Activated T-cell treated with anti-CD3 and anti-CD28 coated beads for 48 hours (primary cell): ENCODE data around the gene PMIS2.
"Not testable (repeated sequence)": the region's sequence is repeated elsewhere in the genome, so short reads cannot be mapped to it uniquely, and the experiment has no call there.

Source experiments
- DNase-seq: peaks from one replicate; pipeline ENCODE4 v3.0.0-alpha.2; 2020; ENCODE audit warnings: low read depth

Gene PMIS2

GRCh38 chr19:35595026-35595425 lies 9.1 kb downstream of the PMIS2 start:
- DNase-seq: not testable (repeated sequence)

- no peak for DNase-seq
Measured at GRCh38 chr19:35595928-35596327, 10.0 kb downstream of the PMIS2 start.

- no peak for DNase-seq
Measured at GRCh38 chr19:35596366-35596999, 10.5 kb downstream of the PMIS2 start.

- no peak for DNase-seq
Measured at GRCh38 chr19:35601971-35602370, 16.0 kb downstream of the PMIS2 start.

- not testable (repeated sequence) for DNase-seq
Measured at GRCh38 chr19:35604436-35604835, 18.5 kb downstream of the PMIS2 start.

- DNase-seq: not testable (repeated sequence)
Measured at GRCh38 chr19:35607170-35607569, 21.2 kb downstream of the PMIS2 start.

GRCh38 chr19:35607661-35608060 lies 21.7 kb downstream of the PMIS2 start:
- DNase-seq: no peak

GRCh38 chr19:35608251-35608650 lies 22.3 kb downstream of the PMIS2 start:
- DNase-seq: no peak

GRCh38 chr19:35609851-35610353 lies 23.9 kb downstream of the PMIS2 start:
- no peak for DNase-seq

GRCh38 chr19:35612224-35612558 lies 26.2 kb downstream of the PMIS2 start:
- DNase-seq: no peak

GRCh38 chr19:35612559-35613321 lies 26.8 kb downstream of the PMIS2 start, which contains the start of gene HAUS5:
HAUS5 (plus strand) TSS chr19:35612735; CDS start chr19:35612795, 60 bp downstream.
- DNase-seq: peak; percentile 97

GRCh38 chr19:35613574-35613973 lies 27.6 kb downstream of the PMIS2 start:
- DNase-seq: no peak

- no peak for DNase-seq
Measured at GRCh38 chr19:35615036-35615435, 29.1 kb downstream of the PMIS2 start.

GRCh38 chr19:35618857-35619256 lies 32.9 kb downstream of the PMIS2 start:
- DNase-seq: no peak

- no peak for DNase-seq
Measured at GRCh38 chr19:35619290-35619923, 33.4 kb downstream of the PMIS2 start.

- DNase-seq: no peak
Measured at GRCh38 chr19:35620001-35620400, 34.0 kb downstream of the PMIS2 start.

- no peak for DNase-seq
Measured at GRCh38 chr19:35621708-35622107, 35.7 kb downstream of the PMIS2 start.

GRCh38 chr19:35622750-35623149 lies 36.8 kb downstream of the PMIS2 start:
- no peak for DNase-seq

- no peak for DNase-seq
Measured at GRCh38 chr19:35623327-35624010, 37.5 kb downstream of the PMIS2 start.

- DNase-seq: no peak
Measured at GRCh38 chr19:35628264-35628564, 42.2 kb downstream of the PMIS2 start.

- peak; percentile 93 for DNase-seq
Measured at GRCh38 chr19:35628565-35629331, 42.8 kb downstream of the PMIS2 start, which contains the start of gene RBM42. RBM42 (plus strand) TSS chr19:35629036; CDS start chr19:35629154, 118 bp downstream.

GRCh38 chr19:35629332-35629633 lies 43.3 kb downstream of the PMIS2 start:
- DNase-seq: no peak
